ENCODE data around the gene TNNT3.

Gene TNNT3

GRCh38 chr11:1908618-1909017 is 10.9 kb upstream of the TNNT3 start:
- Histone ChIP-seq H3K9ac (ENCODE audit: low read depth, low read length) (no peak overlapping the region), H3K9me3 (ENCODE audit: insufficient read depth, low read depth, low read length) (no peaks in the 10 kb centered on the region), H3K27me3 (ENCODE audit: insufficient read depth, low read length) (no peaks in the 10 kb centered on the region), H3K4me1 (ENCODE audit: insufficient read depth, low read length) (peaks cover 14% of the 10 kb centered on the region), H3K4me3 (ENCODE audit: low read length) (no peak overlapping the region), H3K36me3 (ENCODE audit: insufficient read depth, low read length) (no peaks in the 10 kb centered on the region), H3K27ac (ENCODE audit: low read depth, low read length) (no peak overlapping the region)
- WGBS: 74% methylated on average over 8 of the region's 9 CpGs

GRCh38 chr11:1909524-1909923 is 10.0 kb upstream of the TNNT3 start:
- 92% methylated on average over 7 of the region's 7 CpGs for WGBS
- Histone ChIP-seq H3K27ac (ENCODE audit: low read depth, low read length) (no peak overlapping the region), H3K36me3 (ENCODE audit: insufficient read depth, low read length) (no peaks in the 10 kb centered on the region), H3K4me1 (ENCODE audit: insufficient read depth, low read length) (peaks cover 14% of the 10 kb centered on the region), H3K4me3 (ENCODE audit: low read length) (no peak overlapping the region), H3K9me3 (ENCODE audit: insufficient read depth, low read depth, low read length) (no peaks in the 10 kb centered on the region), H3K9ac (ENCODE audit: low read depth, low read length) (no peak overlapping the region), H3K27me3 (ENCODE audit: insufficient read depth, low read length) (no peaks in the 10 kb centered on the region)

- Histone ChIP-seq H3K4me3 (ENCODE audit: low read length) (no peak overlapping the region), H3K4me1 (ENCODE audit: insufficient read depth, low read length) (peaks cover 7% of the 10 kb centered on the region), H3K36me3 (ENCODE audit: insufficient read depth, low read length) (no peaks in the 10 kb centered on the region), H3K27ac (ENCODE audit: low read depth, low read length) (no peak overlapping the region), H3K27me3 (ENCODE audit: insufficient read depth, low read length) (no peaks in the 10 kb centered on the region), H3K9me3 (ENCODE audit: insufficient read depth, low read depth, low read length) (no peaks in the 10 kb centered on the region), H3K9ac (ENCODE audit: low read depth, low read length) (no peak overlapping the region)
- WGBS: 96% methylated on average over 13 of the region's 13 CpGs
Observed at GRCh38 chr11:1912289-1912878, 7.1 kb upstream of the TNNT3 start.

- Histone ChIP-seq H3K27ac (ENCODE audit: low read depth, low read length) (no peak overlapping the region), H3K9ac (ENCODE audit: low read depth, low read length) (no peak overlapping the region), H3K4me3 (ENCODE audit: low read length) (no peak overlapping the region), H3K27me3 (ENCODE audit: insufficient read depth, low read length) (no peaks in the 10 kb centered on the region), H3K4me1 (ENCODE audit: insufficient read depth, low read length) (peaks cover 4% of the 10 kb centered on the region), H3K36me3 (ENCODE audit: insufficient read depth, low read length) (no peaks in the 10 kb centered on the region), H3K9me3 (ENCODE audit: insufficient read depth, low read depth, low read length) (no peaks in the 10 kb centered on the region)
- 93% methylated on average over 30 of the region's 31 CpGs for WGBS
Observed at GRCh38 chr11:1913271-1914060, 6.0 kb upstream of the TNNT3 start.

- Histone ChIP-seq H3K27ac (ENCODE audit: low read depth, low read length) (no peak overlapping the region), H3K9ac (ENCODE audit: low read depth, low read length) (no peak overlapping the region), H3K4me1 (ENCODE audit: insufficient read depth, low read length) (no peaks in the 10 kb centered on the region), H3K9me3 (ENCODE audit: insufficient read depth, low read depth, low read length) (no peaks in the 10 kb centered on the region), H3K27me3 (ENCODE audit: insufficient read depth, low read length) (no peaks in the 10 kb centered on the region), H3K36me3 (ENCODE audit: insufficient read depth, low read length) (no peaks in the 10 kb centered on the region), H3K4me3 (ENCODE audit: low read length) (no peak overlapping the region)
- WGBS: 90% methylated on average over 2 of the region's 2 CpGs
Observed at GRCh38 chr11:1915795-1916131, 3.7 kb upstream of the TNNT3 start.

GRCh38 chr11:1916132-1916985 is 3.1 kb upstream of the TNNT3 start:
- no peaks in the 10 kb centered on the region for H3K4me1 ChIP-seq (ENCODE audit: insufficient read depth, low read length)
- no peaks in the 10 kb centered on the region for H3K36me3 ChIP-seq (ENCODE audit: insufficient read depth, low read length)
- H3K9ac ChIP-seq (ENCODE audit: low read depth, low read length): no peak overlapping the region
- H3K27me3 ChIP-seq (ENCODE audit: insufficient read depth, low read length): no peaks in the 10 kb centered on the region
- H3K9me3 ChIP-seq (ENCODE audit: insufficient read depth, low read depth, low read length): no peaks in the 10 kb centered on the region
- 92% methylated on average over 14 of the region's 14 CpGs for WGBS
- H3K27ac ChIP-seq (ENCODE audit: low read depth, low read length): no peak overlapping the region
- H3K4me3 ChIP-seq (ENCODE audit: low read length): no peak overlapping the region

GRCh38 chr11:1916986-1917522 is 2.4 kb upstream of the TNNT3 start:
- H3K27ac ChIP-seq (ENCODE audit: low read depth, low read length): no peak overlapping the region
- H3K27me3 ChIP-seq (ENCODE audit: insufficient read depth, low read length): no peaks in the 10 kb centered on the region
- no peak overlapping the region for H3K9ac ChIP-seq (ENCODE audit: low read depth, low read length)

GRCh38 chr11:1917523-1918435 is 1.7 kb upstream of the TNNT3 start:
- Histone ChIP-seq H3K4me3 (ENCODE audit: low read length) (no peak overlapping the region), H3K9me3 (ENCODE audit: insufficient read depth, low read depth, low read length) (no peaks in the 10 kb centered on the region), H3K27ac (ENCODE audit: low read depth, low read length) (no peak overlapping the region), H3K36me3 (ENCODE audit: insufficient read depth, low read length) (no peaks in the 10 kb centered on the region), H3K4me1 (ENCODE audit: insufficient read depth, low read length) (no peaks in the 10 kb centered on the region), H3K27me3 (ENCODE audit: insufficient read depth, low read length) (no peaks in the 10 kb centered on the region), H3K9ac (ENCODE audit: low read depth, low read length) (no peak overlapping the region)
- WGBS: 79% methylated on average over 34 of the region's 34 CpGs

More at GRCh38 chr11:1916986-1917522, 2.4 kb upstream of the TNNT3 start:
- WGBS: 85% methylated on average over 8 of the region's 8 CpGs
- H3K4me1 ChIP-seq (ENCODE audit: insufficient read depth, low read length): no peaks in the 10 kb centered on the region
- no peaks in the 10 kb centered on the region for H3K36me3 ChIP-seq (ENCODE audit: insufficient read depth, low read length)
- no peaks in the 10 kb centered on the region for H3K9me3 ChIP-seq (ENCODE audit: insufficient read depth, low read depth, low read length)
- no peak overlapping the region for H3K4me3 ChIP-seq (ENCODE audit: low read length)

- WGBS: 92% methylated on average over 29 of the region's 29 CpGs
- H3K27ac ChIP-seq (ENCODE audit: low read depth, low read length): no peak overlapping the region
- H3K4me3 ChIP-seq (ENCODE audit: low read length): no peak overlapping the region
- no peaks in the 10 kb centered on the region for H3K27me3 ChIP-seq (ENCODE audit: insufficient read depth, low read length)
- H3K4me1 ChIP-seq (ENCODE audit: insufficient read depth, low read length): no peaks in the 10 kb centered on the region
- H3K36me3 ChIP-seq (ENCODE audit: insufficient read depth, low read length): no peaks in the 10 kb centered on the region
- H3K9me3 ChIP-seq (ENCODE audit: insufficient read depth, low read depth, low read length): no peaks in the 10 kb centered on the region
- H3K9ac ChIP-seq (ENCODE audit: low read depth, low read length): no peak overlapping the region
Observed at GRCh38 chr11:1918436-1919315, 827 bp upstream of the TNNT3 start.

Data from HUES64 (cell line).